ENCODE results near the gene KCP.
"Not testable (repeated sequence)": the region's sequence is repeated elsewhere in the genome, so short reads cannot be mapped to it uniquely, and the experiment has no call there.

The KCP gene

DNA sequence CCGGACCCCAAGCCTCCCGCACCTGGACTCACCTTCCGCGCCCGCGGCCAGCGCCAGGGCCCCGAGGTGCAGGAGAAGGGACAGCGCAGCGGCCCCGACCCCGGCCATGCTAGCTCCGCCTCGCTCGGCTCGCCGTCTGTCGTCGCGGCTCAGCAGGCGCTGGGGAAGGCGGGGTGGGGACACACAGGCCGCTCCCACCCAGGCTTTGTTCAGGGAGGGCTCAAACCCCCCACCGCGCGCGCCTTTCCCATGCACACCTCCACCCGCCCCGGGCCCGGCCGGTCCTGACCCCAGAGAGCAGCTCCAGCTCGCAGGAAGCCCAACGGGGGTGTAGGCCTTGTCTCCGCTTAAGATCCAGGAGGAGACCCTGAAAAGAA is at the start of gene KCP:
TSS of gene KCP (minus strand) at position 141 of the 377 bp plus-strand sequence. CDS start at position 108, 33 bp downstream.
- FAIRE-seq = no peak

DNA sequence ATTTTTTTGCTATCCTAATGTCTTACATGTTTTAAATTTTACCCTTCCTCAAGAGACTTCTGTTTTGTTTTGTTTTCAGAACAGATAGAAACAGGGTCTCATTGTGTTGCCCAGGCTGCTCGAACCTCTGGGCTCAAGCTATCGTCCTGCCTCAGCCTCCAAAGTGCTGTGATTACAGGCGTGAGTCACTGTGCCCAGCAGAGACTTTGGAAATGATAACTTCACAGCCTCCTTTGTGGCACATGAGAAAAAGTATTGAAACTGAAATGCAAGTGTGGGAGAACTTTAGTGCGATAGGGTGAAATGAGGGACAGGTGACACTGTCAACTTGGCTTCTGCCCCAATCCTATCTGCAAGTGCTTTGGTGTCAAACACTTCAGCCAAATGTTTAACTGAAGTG is 48.8 kb upstream of the KCP start:
- no peak for FAIRE-seq

DNA sequence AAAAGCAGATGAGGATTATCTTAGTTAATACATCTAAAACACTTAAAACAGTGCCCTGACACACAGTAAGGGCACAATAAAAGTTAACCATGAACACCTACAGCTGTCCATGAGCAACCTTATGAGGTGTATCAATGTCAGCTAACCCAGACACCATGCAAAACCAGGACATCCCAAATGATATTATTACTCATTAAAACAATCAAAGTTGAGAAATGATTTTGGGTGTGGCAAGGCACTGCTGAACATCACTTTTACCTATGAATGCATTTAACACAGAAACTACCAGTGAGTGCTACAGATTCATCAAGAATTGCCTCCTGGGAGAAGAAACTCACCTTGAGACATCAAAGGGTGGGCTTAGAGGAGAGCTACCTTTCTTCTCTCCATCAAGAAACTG is 45.5 kb upstream of the KCP start:
- no peak for FAIRE-seq

DNA sequence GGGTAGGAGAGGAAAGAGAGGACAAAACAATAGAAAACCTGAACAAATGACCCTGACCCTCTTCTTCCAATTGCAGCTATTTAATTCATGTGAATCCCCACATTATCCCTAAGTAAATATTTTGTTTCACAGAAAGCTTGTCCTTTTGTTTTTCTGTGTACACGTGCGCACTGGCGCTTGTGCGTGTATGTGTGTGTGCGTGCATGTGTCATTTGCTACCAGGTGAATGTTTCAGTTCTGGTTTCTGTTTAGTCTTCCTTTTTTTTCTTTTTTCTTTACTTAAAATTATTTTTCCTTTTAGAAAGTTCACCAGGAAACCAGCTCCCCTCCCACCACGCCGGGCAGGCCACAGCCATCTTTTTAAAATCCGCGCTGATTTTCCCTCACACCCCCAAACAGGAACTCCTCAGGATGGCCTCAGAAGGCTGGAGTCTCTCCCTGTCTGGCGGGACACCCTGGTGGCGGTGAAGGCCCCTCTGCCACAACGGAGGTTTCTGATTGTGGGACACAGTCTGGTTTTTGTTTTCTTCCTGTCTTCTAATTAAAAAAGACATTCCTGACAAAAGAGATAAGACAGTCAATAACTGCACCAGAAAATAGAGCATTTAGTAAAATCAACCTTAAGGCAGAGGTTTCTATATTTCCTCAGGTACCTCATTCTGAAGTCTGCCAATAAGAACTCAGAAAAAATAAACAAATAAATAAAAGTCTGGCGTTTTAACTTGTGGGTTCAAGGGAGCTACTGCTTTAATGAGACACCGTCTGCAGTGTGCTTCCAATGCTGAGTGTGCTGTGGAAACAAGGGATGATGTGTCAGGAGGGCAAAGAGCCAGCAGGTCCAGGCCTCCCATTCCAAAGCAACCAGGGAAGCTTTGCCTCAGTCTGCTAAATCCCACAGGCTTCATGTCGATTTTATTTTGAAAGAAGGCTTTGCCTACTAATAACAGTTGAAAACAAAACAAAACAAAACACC is 44.6 kb upstream of the KCP start:
- FAIRE-seq = no peak

DNA sequence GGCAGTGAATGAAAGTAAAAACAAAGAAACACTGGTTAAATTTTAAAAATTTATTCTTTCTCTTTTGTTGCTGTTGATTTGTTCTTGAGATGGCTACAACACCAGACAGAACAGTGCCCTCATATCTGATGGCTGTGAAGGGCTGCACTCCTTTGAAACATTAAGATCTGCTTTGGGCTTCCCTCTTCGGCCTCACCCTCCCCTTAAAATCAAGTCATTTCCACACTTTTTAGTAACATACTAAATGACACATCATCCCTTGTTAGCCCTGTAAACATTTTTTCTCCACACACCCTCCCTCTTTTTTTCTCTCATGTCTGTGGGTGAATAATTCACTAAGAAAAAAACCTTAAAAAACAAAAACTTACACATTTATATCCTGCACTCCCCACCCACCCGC is 43.6 kb upstream of the KCP start:
- no peak for FAIRE-seq

DNA sequence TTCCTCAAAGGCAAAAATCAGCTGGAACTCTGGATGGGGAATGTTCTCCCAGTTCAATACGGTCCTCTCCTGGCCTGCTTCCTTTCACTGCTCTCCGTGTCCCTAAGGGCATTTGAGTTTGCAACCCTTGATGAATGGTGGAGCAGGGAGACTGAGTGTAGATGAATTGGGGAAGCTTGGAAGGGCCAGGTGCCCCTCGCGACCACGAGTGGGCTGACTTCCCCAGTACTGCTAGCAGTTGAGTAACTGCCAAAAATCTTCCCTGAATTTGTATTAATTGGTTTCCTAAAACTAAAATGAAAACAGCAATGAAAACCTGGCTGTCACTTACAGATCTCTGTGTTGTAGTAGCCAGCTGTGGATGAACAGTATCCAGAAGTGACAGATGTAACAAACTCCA is 40.8 kb upstream of the KCP start:
- no peak for FAIRE-seq

DNA sequence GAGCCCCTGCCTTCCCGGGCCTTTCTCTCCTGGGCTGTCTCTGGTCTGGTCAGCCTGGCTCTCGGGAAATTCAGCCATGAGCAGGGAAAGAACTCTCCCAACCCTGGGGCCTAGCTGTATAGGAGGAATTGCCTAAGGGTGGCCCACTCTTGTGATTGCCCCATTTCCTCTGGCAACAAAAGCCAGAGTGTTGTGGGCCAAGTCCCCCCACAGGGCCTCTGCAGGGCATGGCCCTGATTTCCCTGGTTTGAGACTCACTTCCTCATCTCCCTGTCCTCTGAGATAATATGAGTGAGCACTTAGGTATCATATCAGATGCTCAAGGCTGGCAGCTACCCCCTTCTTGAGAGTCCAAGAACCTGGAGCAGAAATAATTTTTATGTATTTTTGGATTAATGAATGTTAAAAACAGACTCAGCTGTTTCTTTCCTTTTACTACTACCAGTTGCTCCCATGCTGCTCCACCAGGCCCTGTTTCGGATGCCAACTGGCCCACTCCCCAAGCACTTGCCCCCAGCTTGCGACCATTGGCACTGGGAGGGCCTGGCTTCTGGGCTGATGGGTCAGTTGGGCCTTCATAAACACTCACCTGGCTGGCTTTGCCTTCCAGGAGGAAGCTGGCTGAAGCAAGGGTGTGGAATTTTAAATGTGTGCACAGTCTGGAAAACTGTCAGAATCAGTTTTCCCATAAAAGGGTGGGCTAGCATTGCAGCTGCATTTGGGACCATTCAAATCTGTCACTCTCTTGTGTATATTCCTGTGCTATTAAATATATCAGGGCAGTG is 38.7 kb upstream of the KCP start:
- FAIRE-seq = no peak

DNA sequence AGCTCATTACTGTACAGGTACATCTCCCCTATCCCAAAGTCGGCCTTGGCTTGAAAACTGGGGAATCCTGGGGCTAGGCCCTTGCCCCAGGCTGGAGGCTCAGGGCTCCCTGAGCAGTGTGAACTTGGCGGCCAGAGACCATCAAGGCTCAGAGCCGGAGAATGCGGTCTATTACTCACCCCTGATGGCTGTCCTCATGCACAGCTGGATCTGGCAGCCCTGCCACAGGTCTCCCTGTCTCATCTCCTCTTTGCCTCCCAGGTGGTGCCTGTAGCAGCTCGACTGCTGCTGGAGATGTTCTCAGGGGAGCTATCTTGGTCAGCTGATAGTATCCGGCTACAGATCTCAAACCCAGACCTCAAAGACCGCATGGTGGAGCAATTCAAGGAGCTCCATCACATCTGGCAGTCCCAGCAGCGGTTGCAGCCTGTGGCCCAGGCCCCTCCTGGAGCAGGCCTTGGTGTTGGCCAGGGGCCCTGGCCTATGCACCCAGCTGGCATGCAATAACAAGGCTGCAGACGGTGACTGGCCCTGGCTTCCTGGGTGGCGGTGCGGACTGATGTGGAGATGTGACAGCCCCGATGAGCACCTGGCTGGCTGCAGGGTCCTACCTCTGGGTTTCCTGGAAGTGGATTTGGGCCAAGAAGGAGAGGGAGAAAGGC is 37.9 kb upstream of the KCP start:
- no peak for FAIRE-seq

DNA sequence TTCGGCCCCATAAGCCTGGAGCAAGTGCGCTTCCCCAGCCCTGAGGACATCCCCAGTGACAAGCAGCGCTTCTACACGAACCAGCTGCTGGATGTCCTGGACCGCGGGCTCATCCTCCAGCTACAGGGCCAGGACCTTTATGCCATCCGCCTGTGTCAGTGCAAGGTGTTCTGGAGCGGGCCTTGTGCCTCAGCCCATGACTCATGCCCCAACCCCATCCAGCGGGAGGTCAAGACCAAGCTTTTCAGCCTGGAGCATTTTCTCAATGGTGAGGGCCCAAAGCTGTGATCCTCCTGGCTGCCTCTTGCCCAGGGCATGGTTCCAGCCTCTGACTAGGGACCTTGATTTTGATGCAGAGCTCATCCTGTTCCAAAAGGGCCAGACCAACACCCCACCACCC is 37.3 kb upstream of the KCP start:
- FAIRE-seq = no peak

DNA sequence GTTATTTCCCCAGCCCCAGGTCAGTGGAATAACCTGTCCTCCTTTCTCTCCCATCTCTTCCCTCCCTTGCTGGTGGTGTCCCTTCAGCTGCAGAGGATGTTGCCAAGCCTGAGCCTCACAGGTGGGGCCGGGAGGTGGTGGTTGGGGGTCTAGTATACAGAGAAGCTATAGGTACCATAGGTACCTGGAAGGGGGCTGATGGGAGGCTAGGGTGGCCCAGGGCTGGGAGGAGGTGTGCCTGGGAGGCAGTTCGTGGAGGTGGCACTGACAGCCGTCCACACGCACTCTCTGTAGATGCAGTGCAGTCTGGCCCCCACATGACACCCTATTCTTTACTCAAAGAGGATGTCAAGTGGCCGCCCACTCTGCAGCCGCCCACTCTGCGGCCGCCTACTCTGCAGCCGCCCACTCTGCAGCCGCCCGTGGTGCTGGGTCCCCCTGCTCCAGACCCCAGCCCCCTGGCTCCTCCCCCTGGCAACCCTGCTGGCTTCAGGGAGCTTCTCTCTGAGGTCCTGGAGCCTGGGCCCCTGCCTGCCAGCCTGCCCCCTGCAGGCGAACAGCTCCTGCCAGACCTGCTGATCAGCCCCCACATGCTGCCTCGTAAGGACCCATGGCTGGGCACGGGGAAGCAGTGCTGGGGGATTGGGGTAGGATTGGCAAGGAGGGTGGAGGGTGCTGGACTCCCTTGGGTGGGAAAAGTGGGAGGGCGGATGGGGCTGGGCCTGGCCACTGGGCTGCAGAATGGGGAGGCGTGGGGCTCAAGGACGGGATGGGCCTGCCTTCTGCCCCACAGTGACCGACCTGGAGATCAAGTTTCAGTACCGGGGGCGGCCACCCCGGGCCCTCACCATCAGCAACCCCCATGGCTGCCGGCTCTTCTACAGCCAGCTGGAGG is 36.7 kb upstream of the KCP start:
- FAIRE-seq = no peak

DNA sequence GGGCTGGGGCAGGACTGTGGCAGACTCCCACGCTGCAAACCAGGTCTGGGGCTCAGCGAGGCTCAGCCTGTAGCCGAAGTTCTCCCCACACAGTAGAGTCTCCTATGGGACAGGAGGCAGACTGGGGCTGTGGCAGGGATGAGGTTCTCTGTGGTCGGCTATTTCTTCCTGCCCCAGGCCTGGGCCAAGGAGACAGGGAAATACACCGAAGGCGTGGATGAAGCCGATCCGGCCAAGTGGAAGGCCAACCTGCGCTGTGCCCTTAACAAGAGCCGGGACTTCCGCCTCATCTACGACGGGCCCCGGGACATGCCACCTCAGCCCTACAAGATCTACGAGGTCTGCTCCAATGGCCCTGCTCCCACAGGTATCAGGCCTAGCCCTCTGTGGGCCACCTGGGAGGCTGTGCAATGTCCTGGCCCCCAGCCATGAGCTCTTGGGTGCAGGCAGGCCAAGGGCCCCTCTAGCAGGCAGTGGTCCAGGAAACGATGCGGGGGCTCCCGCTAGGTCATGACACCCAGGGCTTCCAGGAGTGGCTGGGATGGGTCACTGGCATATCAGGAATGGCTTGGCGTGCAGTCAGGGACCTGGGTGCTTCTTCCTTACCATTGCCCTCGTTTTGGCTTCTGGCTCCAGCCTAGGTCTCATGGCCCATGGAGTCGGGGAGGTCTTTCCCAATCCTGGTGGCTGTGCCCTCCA is 35.3 kb upstream of the KCP start:
- FAIRE-seq = no peak

DNA sequence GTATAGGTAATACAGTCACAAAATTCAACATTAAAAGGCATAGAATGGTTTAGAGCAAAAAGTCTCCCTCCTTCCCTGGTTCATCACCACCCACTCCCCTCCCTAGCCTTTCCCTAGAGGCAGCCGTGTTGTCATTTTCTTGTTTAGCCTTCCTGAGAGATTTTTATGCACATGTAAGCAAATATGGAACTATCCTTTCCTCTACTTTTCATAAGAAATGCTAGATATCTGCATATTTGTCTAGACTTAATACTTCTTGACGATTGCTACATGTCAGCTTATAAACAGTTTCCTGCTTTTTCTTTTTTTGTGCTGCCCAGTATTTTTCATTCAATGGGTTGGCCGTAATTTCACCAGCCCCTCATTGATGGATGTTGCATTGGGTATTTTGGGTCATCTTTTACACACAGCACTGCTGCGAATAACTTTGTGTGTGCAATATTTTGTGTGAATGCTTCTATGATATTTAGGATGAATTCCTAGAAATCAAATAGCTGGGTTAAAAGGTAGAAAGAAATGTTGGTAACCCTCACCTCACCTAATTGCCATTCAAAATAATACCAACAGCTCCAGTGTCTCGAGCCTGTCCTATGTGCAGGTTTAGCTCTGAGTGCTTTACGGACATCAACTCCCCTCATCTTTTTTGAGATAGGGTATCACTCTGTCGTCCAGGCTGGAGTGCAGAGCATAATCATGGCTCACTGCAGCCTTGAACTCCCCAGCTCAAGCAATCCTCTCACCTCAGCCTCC is 34.2 kb upstream of the KCP start:
- FAIRE-seq = no peak

DNA sequence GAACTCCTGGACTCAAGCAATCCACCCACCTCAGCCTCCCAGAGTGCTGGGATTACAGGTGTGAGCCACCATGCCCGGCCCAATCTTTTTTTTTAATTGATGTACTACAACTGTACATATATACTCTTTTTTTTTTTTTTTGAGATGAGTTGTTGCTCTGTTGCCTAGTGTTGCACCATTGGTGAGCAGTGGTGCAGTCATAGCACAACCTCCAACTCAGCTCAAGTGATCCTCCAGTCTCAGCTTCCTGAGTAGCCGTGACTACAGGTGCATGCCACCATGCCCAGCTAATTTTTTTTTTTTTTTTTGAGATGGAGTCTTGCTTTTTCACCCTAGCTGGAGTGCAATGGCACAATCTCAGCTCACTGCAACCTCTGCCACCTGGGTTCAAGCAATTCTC is 32.7 kb upstream of the KCP start:
- FAIRE-seq = not testable (repeated sequence)

DNA sequence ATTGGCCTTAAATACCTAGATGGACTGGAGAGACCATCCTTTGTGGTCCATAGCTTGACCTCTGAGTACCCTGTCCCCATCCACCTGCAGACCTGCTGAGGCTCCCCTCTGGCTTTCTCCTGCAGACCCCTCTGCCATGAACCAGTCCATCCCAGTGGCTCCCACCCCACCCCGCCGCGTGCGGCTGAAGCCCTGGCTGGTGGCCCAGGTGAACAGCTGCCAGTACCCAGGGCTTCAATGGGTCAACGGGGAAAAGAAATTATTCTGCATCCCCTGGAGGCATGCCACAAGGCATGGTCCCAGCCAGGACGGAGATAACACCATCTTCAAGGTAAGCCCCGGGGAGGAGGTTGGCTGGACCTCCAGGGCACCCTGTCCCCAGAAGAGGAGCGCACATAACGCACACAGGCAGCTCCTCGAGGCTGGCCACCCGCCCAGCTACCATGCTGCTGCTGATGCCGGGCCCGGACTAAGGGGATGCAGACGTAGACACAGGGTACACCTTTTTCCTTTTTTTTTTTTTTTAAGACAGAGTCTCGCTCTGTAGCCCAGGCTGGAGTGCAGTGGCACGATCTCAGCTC is 31.5 kb upstream of the KCP start:
- no peak for FAIRE-seq

DNA sequence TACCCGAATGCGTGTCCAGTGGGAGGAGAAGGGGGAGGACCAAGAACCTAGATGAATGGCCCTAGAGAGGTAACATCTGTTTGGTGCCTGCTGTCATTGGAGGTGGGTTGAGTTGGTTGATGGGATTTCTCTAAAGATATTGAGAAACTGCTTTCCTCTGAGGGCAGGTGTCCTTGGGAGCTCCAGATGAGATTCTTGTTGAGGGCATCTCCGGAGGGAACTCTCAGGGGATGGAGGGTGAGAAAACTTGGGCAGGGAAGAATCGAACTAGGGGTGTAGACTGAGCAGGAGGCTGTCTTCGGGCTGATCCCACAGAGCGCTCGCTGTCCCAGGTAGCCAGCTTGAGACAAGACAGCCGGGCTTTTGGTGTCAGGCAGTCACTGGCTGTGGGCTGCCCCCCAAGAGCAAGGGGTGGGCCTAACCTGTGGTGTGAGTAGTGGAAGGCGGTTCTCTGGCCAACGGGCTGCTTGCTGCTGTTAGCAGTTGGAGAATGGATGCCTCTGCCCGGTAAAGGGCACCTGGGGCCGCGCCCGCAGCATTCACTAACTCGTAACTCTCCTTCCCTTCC is 30.9 kb upstream of the KCP start:
- FAIRE-seq = no peak

DNA sequence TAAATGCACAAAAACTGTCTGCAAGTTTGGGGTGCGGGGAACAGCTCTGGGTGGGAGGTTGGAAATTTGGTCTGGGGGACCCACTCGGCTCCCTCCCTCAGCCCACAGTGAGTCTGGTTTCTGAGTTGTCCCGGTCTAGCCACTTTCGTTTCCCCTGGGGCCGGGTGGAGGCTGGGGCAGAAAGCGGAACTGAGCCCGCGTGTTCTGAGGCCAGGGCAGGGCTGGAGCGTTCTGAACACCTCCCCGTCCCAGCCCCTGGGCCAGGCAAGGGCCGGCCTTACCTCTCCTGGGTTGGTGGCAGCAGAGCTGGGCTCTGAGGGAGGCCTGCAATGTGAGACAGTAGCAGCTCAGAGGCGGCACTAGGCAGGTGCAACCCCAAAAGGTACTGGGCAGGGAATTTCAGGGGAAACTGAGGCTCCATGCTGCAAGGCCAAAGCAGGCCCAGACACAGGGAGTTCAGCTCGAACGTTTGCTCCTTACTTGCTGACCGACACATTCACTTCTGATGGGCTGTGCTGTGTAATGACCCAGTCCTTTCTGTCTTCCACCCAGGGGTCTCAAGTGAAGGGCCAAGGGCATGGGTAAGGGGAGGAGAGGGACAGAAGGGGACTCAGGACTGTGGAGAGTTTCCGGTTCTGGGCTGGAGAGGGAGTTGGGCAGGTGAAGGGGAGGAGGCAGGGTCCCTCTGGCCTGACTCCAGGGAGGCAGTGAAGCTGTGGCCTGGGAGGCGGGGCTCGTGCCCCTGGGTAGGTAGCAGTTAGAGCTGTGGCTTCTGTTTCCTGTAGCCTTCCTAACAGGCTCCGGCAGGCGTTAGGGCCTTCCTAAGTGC is 30.2 kb upstream of the KCP start:
- FAIRE-seq = no peak

DNA sequence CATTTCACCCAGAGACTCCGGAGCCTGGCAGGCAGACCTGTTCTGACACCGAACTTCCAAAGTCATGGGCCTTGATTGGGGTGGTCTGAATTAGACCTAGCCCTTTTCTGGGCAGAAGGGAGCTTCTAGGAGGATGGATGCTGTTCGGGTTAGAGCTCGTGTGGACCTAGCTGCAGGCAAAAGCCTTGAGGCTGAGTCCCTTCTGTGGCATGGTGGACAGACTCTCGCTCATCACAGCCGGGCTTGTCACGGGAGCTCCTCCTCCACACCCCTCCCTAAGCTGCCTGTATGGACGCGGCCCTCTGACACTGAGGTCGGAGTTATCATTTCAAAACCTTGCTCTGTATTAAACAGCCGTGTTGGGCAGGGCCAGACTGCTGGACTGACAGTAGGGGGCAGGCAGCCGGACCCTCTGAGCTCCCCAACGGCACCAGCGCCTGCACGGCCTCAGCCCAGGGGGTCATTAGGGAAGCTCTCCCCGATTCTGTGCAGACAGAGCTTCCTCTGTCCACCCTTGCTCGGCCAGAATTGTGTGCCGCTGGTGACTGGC is 29.4 kb upstream of the KCP start:
- FAIRE-seq = no peak

DNA sequence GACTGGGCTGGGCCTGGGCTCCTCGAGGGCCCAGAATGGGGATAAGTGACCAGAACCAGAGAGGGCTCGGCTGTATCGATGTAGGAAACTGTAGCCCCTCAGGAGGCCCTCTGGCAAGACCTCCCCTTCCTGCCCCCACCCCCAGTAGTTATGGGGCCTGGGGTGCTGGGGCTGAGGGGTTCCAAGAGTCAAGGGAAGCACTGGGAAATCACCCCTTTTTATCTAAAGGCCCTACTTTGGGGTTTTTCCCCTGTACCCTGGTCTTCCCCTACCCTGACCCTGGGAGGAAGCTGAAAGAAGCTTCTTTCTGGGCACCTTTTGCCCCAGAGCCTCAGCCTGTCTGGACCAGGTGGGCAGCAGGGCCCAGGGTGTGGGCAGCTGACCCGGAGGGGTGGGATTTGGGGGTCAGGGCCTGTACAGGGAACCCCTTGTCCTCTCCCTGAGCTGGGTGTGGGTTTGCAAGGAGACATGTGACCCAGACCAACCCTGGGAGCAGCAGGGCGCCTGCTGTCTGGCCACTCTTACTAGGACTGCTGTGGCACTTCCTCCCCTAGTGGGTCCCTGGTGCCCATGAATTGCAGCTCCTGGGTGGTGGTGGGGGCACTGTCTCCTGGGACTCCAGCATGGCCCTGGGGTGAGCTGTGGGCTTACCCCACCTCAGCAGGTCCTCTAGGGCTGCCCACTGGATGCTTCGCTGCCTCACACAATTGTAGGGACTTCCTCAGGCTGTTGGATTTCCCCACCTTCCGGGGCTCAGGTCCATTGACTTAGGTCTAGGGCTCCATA is 28.8 kb upstream of the KCP start:
- FAIRE-seq = no peak
